PC-3 (cell line): Measurements from ENCODE around the gene UNCX.

ENCODE experiments used
- EZH2 ChIP-seq: fragments of 300-600 bp; sonication (generic); IDR thresholded peaks from one replicate; pipeline ENCODE4 v1.6.1; 2017; ENCODE audit warnings: antibody characterized with exemption, mild to moderate bottlenecking, low read length; ENCODE audit not compliant: unreplicated experiment
- TF ChIP-seq, protein P1 (sequence below): fragments of 300-600 bp; sonication (generic); conservative IDR thresholded peaks from 2 replicates; pipeline ENCODE4 v1.5.1; 2017; ENCODE audit warnings: antibody characterized with exemption, low read depth, mild to moderate bottlenecking, low read length

GRCh38 chr7:1263391-1263951 lies 30.8 kb downstream of the UNCX start:
- TF ChIP-seq, protein P1, sequence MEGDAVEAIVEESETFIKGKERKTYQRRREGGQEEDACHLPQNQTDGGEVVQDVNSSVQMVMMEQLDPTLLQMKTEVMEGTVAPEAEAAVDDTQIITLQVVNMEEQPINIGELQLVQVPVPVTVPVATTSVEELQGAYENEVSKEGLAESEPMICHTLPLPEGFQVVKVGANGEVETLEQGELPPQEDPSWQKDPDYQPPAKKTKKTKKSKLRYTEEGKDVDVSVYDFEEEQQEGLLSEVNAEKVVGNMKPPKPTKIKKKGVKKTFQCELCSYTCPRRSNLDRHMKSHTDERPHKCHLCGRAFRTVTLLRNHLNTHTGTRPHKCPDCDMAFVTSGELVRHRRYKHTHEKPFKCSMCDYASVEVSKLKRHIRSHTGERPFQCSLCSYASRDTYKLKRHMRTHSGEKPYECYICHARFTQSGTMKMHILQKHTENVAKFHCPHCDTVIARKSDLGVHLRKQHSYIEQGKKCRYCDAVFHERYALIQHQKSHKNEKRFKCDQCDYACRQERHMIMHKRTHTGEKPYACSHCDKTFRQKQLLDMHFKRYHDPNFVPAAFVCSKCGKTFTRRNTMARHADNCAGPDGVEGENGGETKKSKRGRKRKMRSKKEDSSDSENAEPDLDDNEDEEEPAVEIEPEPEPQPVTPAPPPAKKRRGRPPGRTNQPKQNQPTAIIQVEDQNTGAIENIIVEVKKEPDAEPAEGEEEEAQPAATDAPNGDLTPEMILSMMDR: no peak
- TF ChIP-seq EZH2: no peak
